GM19455 (cell line): ENCODE measurements around the gene BFSP2.

ENCODE experiments used
- ATAC-seq: cut with Tn5 transposase; IDR thresholded peaks from one replicate; pipeline ENCODE4 v1.9.1; 2021; ENCODE audit not compliant: unreplicated experiment

Gene BFSP2

DNA sequence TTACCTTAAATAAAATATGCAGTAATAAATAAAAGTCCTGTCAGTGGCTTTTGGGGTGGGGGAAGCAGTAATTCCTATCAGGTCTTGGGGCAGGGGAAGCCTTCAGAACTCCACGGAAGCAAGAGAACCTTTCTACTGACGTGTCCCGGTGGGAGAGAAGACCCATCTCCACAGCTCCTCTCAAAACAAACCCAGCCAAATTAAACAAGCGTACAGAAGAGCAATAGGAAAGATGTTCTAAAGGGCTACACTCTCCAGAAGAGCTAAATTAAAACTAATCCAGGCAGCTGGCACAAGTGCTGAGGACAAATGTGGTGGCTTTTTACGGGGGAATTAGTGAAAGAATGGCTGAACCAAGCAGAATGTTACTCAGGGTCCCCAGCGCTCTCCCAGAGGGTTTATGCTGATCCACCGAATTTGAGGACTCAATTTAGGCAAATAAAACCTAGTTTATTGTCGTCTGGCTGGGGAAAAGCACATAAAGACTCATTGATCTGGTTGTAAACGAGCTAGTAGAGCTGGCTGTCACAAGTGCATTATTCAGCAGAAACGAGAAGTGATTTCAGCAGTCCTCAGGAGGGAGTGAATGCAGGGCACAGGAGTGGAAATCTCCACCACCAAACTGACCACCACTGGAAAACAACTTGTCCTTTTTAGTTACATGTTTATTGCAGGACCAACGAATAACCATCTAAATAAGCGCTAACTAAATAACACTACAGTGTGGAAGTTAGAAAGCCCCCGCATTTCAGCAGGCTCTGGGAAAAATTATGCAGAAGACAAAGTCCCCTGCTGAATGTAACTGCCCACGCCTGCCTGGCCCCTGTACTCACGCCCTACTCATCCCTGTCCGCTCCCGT lies 13.5 kb downstream of the BFSP2 start:
- no peak for ATAC-seq

DNA sequence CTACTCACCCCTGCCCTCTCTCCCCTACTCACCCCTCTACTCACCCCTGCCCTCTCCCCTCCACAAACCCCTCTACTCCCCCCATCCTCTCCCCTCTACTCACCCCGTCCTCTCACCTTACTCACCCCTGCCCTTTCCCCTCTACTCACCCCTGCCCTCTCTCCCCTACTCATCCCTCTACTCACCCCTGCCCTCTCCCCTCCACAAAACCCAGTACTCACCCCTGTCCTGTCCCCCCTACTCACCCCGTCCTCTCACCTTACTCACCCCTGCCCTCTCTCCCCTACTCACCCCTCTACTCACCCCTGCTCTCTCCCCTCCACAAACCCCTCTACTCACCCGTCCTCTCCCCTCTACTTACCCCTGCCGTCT lies 14.2 kb downstream of the BFSP2 start:
- no peak for ATAC-seq

DNA sequence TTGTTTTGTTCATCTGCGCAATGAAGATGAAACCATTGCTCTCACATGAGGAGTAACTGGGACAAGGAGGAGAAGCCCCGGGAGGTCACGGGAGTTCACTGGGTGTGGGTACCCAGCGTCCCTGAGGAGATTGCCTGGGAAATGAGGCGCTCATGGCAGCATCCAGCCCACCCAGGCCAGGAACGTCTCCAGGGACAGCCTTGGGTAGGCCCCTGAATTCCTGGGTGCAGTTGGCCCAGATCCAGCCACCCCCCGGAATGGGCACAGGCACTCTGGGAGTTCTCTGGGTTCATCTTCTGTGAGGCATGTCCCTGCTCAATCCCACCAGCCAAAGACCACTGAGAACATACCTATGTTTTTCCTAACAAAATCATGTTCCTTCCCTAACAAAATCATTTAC lies 18.5 kb downstream of the BFSP2 start:
- no peak for ATAC-seq

DNA sequence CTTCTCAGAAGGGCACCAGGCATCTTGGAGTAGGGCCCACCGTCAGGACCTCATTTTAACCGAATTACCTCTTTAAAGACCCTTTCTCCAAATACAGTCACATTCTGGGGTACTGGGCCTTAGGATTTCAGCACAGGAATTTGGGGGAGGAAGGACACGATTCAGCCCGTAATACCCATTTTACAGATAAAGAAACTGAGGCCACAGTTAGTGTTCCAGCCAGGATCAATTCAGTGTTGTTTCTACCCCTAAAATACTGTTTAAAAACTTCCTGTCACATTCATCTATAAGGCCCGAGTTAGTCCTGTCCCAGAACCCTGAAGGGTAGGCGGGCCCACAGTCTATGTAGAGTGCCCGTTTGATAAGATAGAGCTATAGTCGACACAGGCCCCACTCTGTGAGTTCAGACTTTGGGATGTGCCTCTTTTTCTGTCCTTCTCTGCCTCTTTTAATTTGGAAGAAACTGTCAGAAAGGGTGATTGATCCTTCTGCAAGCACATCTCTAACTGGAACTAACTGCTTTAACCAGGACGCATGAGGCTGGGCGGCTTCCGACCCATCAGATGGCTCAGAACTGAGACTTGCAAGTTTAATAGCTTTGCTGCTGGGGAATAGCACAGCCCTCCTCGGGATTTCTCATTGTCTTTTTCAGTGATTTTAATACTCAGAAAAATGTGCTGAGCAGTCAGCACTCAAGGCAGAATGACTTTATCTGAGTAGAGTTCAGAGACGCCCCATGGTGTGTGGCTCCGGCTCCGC lies 19.5 kb downstream of the BFSP2 start:
- ATAC-seq, result no peak

DNA sequence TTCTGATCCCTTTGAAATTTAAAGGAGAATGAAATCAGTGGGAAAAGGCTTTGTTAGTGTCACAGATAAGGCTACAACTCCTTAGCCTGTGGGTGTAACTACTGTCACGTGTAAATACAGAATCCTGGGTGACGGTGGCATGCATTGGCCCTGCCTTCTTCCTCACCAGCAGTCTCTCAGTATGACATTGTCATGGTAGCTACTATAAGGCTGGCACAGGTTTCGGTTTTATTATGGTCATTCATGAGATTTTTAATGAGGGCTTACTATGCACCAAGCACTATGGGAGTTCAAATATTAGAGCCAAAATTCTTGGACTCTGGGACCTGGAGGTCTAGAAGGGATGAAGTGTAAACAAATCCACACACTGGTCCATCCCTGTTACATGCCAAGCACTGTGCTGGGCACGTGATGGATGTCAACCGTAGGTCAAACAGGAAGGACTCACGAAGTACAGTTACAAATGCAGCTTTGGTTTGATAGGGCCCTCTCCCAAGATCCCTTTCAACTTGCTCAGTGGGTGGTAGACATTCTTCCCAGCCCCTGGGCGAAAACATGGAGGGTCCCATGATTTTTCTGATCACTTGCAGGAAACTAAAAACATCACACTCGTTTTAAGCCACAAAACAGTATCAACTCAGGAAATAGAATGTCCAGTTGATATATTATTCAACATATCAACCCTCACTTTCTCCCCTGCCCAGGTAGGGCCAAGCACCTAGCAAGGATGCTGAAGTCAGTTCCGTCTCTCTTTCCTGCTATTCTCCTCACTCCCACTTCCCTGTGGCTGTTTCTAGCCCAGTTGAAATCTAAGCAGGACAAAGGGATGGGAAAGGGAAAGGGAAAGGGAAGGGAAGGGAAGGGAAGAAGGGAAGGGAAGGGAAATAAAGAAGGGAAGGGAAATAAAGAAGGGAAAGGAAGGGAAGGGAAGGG lies 25.3 kb downstream of the BFSP2 start:
- peak; percentile 54 for ATAC-seq

DNA sequence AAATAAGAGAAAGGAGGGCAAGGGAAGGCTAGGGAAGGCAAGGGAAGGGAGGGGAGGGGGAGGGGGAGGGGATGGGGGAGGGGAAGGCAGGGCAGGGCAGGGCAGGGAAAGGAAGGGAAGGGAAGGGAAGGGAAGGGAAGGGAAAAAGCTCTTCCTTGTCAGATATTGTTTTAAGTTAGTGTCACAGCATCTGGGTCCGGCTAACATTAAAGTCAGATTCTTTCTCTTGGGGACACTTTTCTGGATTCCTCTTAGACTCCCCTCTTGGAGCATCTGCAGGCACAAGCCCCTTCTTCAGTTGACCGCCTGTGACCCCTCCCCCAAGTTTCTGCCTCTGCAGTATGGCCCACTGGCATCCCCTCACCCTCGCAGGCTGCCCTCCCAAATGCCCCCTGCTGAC lies 26.0 kb downstream of the BFSP2 start:
- ATAC-seq, result no peak

DNA sequence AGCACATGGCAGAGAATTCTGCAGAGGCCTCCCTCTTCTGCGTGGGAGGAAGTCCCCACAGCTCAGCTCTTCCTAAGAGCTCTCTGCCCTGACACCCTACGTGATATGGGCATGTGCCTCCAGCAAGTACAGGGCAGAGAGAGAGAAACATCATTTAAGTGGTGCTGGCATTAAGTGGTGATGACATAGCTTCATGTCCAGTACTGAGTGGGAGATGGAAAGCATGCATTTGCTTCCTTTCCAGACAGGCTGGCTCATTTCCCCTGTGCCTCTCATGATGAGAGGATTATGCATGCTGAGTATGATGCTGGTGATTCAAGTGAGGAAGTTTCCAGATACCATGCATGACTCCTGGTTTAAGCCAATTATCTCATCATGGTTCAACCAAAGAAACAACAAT lies 26.9 kb downstream of the BFSP2 start:
- no peak for ATAC-seq

DNA sequence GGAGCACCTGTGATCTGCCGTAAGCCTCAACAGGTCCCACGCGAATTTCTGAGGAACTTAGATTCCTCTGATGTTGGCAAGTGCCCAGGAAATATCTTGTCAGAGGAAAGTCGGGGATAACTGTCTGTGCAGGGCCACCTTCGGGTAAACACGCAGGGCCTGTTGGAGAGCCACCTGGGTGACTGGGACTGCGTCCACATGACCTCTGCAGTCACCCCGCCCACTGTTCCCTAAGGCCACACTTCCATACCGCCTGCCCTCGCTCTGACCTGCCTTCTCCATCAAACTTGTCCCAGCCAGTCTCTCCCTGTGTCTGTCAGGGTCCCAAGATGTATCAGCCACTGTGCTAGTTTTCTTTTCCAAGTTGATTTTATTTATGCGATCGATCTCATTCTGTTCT lies 28.7 kb downstream of the BFSP2 start:
- ATAC-seq, result no peak

DNA sequence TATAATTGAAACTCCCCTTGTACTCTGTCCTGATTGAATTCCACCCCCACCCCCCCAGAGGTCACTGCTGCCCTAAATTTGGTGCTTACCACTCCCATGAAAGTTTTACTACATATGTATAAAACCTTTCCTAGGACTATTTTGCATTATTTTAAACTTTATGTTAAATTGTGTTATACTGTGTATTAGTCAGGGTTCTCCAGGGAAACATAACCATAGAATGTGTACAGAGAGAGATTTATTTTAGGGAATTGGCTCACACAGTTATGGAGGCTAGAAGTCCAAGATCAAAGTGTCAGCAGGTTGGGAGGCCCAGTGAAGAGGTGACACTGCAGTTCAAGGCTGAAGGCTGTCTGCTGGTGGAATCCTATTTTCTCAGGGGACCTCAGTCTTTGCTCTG lies 29.2 kb downstream of the BFSP2 start:
- ATAC-seq, result no peak

DNA sequence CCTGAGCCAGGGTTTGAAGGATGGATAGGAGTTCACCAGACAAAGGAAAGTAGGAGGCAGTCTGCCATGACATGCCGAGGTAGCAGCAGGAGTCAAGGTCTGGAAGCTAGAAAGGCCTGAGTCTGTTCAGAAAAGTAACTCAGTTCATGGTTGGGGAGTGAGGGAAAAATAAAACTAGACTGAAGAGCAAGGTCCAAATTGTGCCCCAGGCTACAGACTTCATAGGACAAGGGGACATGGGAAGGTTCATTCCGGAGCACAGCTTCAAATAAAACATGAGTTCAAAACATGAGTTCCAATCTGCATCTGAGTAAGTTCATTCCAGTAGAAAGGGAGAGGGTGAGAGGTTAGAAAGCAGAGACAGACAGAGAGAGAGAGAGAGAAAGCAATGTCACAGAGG lies 39.7 kb downstream of the BFSP2 start:
- no peak for ATAC-seq

DNA sequence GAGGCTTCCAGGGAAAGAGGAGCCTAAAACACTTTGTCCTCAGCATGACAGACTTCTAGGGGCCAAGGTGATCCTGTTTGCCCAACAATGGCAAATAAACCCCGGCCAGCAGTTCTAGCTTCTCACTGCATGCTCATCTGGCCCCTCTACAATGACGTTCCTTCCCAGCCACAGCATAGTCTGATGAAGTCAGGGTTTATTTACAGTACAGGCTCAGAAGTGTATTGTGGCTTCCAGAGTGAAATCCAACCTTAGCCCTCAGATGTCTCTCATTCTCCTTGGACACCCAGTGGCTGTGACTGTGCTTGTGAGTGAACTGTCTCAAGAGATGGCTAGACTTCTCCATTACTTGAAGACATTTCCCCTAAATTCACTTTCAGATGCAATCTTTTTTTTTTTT lies 40.8 kb downstream of the BFSP2 start:
- no peak for ATAC-seq

DNA sequence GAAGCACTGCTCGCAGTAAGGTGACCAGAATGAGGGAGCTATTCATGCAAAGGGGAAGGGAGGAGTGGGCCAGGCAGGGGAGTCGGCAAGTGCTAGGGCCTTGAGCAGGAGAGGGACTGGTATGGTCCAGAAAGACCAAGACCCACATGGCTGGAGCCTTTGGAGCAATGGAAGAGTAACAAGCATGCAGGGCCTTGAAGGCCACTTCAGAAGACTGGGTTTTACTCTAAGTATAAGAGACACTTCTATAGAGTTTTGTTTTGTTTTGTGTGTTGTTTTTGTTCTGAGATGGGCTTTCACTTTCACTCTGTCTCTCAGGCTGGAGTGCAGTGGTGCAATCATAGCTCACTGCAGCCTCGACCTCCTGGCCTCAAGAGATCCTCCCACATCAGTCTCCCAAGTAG lies 42.0 kb downstream of the BFSP2 start:
- peak; percentile 72 for ATAC-seq

DNA sequence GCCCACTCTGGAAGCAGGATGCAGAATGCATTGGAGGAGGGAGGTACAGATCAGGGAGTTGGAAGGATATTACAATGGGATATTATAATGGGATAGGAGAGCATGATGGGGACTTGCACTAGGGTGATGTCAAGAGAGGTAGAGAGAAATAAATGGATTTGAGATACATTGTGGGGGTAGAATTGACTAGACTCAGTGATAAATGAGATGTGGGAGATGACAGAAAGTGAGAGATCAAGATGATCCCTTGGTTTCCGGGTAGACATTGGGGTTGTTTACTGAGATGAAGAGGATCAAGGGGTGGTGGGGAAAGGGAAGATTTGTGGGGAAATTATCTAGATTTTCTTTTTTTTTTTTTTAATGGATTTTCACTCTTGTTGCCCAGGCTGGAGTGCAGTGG lies 42.7 kb downstream of the BFSP2 start:
- ATAC-seq, result no peak

DNA sequence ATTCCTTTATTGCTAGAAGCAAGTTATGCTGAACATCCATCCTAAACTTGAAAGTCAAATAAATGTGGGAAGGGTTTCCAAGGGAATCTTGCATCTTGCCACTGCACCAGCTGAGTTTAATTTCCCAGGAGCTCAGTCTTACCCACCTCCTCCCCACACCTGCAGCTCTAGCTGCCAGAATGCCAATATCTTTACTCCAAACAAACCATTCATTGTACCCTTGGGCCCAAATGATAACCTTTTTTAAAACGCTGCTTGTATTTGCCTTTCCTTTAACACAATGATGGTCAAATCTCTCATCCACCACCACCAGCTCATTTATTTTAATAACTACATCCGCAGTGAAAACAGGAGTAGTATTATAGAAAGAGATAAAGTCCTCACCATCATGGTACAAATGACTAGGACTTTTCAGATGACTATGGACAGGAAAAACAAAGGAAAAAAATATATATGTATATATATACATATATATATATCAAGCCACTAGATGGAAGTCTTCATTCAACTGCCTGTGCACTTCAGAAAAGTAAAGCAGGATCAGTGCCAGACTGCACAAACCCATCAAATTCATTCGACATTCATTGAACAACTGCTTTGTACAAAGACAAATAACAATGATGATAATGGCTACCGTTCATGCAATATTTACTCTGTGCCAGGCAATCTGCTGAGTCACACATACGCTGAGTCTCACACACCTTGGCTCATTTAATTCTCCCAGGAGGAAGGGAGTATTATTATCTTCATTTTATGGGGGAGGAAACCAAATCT lies 44.0 kb downstream of the BFSP2 start:
- no peak for ATAC-seq

DNA sequence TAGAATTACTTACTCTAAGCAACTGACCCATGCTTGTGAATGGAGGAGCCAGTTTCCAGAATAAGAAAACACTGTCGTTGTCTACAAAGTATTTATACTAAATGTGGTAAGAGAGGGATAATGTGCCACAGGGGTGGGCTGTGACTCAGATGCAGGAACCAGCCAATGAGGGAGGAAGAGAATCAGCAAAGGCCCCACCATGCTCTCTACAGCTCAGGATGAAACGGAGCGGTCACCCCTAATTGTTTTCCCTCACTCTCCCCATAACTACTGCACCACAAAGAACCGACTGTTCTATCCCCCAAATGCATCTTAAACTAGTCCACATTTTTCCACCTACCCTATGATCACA lies 44.5 kb downstream of the BFSP2 start:
- no peak for ATAC-seq

DNA sequence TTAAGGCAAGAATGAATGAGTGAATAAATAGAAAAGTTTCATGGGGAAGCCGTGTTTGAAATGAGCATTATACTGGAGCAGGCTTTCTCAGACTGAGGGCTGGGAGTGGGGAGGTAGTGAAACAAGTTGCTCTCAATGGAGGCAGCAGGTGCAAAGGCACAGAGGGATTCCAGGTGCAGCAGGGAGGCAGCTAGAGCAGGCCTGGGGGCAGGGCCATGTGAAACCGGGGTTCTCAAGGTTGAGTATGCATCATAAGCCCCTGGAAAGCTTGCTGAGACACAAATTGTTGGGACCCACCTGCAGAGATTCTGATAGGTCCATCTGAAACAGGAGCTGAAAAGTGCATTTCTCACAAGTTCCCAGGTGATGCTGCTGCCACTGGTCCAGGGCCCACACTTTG lies 45.3 kb downstream of the BFSP2 start:
- ATAC-seq, result no peak

DNA sequence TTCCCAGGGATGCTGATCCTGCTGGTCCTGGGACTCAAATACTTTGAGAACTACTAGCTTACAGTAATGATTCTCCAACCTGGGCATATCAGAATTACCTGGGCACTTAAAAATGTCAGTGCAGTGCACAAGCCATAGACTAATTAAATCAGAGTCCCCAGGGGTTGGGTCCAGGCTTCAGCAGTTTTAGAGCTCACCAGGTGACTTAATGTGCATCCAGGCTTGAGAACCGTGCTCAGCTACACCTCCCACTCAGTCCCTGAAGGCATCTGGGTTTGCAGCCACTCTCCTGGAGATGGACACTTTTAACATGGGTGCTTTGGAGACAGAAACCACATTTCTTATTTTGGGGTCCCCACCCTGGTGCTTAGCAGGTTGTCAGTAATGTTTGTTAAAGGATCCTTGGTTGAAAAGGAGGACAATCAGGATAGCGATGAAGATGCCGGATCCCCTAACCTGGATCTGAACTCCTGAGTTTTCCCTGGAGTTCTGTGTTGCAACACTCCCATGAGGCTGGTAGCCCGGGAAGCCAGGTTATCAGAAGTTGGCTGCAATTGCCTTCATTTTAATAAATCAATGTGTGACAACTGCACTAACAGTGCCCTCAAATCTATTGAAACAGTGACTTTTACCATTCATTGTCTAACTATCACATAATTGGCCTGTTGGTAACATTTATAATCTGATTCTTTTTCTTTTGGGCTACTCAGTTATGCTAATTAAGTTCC lies 48.1 kb downstream of the BFSP2 start:
- no peak for ATAC-seq

DNA sequence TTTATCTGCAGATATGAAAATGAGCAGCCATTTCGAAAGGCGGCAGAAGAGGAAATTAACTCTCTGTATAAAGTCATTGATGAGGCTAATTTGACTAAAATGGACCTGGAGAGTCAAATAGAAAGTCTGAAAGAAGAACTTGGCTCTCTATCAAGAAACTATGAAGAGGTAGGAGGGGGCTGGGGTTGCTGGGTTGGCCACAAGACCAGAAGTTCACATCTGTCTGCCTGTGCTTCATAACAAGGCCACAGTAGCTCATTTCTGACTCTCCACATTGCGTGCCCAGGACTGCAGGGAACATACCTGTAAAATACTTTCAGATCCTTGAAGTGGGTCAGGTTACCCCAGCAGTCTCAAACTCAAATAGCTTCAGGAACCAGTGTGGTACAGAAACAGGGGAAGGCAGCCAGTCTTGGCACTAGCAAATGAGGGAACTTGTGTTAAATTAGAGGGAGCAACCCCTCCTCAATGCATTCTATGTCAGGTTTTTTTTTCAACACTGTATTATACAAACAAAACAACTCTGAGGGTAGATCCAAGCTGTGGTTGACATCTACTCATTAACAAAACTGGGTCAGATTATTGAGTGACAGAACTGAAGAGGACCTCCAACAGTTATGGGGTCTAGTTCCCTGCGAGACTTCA lies 48.7 kb downstream of the BFSP2 start:
- peak; percentile 85 for ATAC-seq

DNA sequence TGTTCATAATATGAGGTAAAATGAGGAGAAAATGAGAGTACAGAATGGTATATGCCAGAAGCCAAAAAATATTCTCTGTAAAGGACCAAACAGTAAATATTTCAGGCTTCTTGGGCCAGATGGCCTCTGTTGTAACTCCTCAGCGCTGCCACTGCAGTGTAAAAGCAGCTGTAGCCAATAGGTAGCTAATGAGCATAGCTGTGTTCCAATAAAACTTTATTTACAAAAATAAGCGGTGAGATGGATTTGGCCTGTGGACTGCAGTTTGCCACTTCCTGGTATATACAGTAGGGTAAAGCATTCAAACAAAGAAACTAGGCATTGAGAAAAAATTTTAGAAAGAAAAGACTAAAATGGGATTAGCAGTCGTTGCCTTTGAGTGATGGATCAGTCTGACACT lies 51.5 kb downstream of the BFSP2 start:
- no peak for ATAC-seq
